Myometrial cell (primary cell): ENCODE measurements around the gene ZFAND2B. TPM values are rescaled to one million over a fixed set of nuclear protein-coding genes. Genes with fewer than 3 reads are reported as not detected.

ENCODE experiments used
- total RNA-seq: library from RNA; depleted of rRNA; stranded (reverse); fragments of >200 nt; gene quantifications from 2 replicates; pipeline ENCODE4 v1.2.3, GENCODE V29; 2015

ZFAND2B gene
- total RNA-seq = 30.3 and 42.7 TPM in 2 replicates

DNA sequence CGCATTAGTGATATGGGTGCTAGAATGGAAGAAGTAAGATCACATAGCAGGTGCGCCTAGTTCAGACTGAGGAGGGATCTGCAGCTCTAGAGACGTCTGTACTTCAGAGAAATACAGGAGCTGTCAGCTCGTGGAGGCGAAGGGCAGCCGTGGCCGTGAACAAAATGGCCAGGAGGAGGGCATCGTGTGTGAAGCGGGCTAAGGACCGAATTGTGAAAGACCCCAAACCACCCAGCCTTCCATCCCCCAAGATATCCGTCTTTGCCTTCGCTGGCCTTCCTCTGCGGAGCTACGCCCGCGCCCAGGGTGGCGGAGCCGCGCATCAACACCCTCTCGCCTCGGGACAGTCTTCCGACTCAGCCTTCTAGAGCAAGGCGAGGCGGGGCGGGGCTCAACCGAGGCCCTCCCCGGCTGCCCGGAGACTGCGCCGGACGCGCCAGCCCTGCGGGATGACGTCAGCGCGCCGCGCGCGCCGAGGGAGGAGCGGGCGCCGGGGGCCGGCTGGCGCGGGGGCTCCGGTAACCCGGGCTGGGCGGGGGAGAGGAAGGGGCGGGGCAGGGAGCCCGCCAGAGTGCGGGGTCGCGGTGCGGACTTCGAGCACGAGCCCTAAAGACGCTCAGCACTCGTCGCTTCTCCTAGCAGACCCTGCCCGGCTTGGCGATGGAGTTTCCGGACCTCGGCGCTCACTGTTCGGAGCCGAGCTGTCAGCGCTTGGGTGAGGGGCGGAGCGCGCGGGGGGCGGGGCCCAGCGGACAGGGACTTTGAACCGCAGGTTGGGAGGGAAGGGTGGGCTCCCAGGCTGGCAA is at the start of gene ZFAND2B:
Gene ZFAND2B, plus strand, starts transcription at position 455 of the 806 bp plus-strand sequence. Its CDS starts 206 bp downstream, at position 661.

DNA sequence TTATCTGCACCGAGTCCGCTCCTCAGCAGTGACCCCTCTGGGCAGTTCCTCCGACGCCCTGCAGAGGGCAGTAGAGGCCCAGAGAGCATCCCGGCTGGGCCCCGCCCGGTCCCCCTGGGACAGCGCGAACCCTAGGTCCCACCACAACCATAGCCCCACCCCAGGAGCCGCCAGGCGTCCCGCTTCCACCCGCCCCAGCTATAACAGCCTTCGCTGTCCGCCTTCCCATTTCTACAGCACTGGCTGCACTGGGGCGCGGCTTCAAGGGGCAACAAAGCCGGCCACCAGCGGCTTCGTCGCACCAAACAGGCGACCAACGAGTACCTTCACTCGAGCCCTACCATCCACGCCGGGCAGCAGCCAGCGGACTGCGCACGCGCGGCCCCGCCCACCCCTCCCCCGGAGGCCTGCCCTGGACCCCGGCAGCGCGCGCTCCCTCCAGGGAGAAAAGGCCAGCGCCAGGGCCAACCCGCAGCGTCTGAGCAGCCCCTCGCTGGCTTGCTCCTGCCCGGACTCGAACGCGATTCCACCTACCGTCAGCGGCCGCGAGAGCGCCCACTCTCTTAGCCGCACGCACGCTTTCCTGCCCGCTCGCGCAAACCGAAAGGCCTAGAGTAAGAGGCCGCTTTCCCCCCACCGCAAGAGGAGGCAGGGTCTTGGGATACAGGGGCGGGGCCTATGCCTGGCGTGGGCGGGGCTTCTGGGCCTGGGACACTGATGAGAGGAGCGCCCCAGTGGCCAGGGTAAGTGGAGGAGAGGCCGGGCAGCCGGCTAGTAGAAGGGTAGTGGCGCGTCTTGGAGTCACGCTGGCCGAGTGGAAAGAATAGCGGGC is 46.2 kb upstream of the ZFAND2B start, which contains the start of gene NHEJ1:
Gene NHEJ1, minus strand, starts transcription at position 630 of the 832 bp plus-strand sequence. CDS start 2,453 bp downstream, outside the sequence.

DNA sequence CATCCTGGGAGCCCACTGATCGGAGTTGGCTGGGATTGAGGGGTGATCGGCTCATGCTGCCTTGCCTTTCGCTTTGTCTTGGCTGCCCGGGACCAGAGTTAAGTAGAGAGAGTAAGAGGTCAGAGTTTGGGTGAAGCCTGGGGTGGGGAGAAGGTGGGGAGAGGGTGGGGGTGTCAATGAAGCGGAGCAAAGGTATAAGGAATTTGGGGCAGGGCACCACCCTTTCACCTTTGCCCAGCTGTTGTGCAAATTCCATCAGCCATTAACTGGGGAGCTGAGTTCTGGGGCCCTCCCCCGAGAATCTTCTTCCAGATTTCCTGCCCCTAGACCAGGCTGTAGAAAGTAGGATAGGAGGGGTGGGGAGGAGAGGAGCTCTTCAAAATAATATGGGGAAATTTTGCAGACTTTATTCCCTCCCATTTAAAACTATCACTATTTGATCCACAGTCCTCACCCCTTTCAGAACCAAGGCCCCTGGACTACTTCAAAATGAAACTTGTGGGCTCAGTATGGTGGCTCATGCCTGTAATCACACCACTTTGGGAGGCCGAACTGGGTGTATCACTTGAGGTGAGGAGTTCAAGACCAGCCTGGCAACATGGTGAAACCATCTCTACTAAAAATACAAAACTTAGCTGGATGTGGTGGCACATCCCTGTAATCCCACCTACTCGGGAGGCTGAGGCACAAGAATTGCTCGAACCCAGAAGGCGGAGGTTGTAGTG is 36.5 kb upstream of the ZFAND2B start, which contains the start of gene SLC23A3:
Gene SLC23A3, minus strand, starts transcription at position 100 of the 725 bp plus-strand sequence. Its CDS starts 45 bp downstream, at position 55.

GRCh38 chr2:219176818-219177551 is 29.6 kb upstream of the ZFAND2B start, which contains the start of gene CNPPD1:
TSS of gene CNPPD1 (minus strand) at chr2:219176925. CDS start at chr2:219176828, 97 bp downstream.

DNA sequence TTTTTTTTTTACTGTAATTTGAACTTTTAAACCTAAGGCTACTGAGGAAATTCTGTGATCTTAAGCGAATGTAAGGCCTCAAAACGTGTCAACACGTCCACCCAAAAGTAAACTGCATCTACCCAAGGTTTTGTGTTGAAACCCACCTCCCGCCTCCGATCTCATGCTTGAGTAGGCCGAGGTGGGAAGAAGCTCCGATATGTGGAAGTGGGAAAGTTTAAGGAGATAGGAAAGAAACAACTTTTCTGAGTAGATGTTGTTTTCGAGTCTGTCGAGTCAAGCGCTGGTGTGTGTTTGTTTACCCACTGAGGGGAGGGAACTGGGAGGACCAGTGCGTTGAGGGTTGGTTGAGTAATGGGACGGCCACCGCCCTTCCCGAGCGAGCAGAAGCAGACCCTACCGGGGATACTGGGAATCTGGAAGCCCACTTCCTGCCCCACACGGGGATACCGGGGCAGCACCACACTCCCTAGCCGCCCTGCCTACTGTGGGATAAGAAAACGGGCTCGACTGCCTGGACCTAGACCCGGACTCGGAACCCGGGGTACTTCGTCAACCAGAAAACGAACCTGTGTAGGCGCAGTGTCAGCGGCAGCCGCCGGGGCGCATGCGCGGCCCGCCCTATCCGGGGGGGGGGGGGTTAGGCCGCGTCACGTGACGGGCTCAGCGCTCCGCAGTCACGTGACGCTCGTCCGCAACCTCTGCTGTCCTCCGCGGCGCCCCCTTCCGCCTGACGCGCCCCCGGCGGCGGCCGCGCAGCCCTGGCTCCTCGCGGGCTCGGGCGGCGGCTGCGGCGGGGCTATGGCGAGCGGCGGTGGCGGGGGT is 28.8 kb upstream of the ZFAND2B start, which contains the start of gene RETREG2:
Gene RETREG2, plus strand, starts transcription at position 724 of the 825 bp plus-strand sequence. Its CDS starts 78 bp downstream, at position 802.

DNA sequence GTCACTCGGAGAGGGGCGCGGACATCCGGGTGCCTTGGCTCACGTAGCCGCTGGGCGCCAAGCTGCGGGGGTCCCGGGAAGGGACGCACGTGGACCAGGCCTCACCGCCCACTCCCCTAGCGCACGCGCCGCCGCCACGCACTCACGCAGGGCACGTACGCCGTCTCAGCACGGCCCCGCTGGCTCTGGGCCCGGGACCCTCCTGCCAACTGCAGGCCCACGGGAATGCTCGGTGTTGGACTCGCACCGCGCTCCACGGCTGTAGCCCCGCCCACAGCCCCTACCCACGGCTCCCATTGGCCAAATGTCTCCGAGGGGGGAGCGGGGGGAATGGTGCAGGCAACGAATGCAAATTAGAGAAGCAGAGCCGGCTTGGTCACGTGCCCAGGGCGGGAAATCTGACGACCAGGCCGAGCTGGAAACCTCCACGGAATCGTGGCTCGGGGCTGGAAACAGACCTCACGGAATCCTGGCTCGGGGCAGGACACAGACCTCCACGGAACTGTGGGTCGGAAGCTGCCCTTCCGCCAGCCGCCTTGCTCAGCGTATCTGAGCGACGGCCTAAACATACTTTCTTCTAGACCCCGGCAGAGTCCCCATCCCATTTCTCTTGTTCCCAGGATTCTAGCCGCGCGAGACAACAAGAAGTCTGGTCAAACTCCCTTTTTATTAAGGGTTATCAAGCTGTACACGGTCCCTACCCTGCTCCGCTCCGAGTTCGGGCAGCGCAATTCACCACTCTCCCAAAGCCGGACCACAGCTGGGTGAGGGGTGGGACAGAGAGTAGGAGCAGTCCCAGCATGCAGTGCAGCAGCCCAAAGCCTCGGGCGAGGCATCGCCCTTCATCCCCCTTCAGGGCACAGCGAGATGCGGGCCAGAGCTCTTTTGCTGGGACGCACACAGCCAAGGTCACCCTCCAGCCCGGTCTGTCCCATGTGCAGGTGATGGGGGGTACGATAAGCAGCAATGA is 12.4 kb downstream of the ZFAND2B start, which contains the start of gene ABCB6:
Gene ABCB6, minus strand, starts transcription at position 227 of the 970 bp plus-strand sequence. CDS start 285 bp downstream, outside the sequence.

GRCh38 chr2:219229305-219230058 is 22.9 kb downstream of the ZFAND2B start, which contains the start of the genes ANKZF1 and ATG9A:
TSS of gene ANKZF1 (plus strand) at chr2:219229806. CDS start at chr2:219230258, 452 bp downstream.
TSS of gene ATG9A (minus strand) at chr2:219229636. CDS start at chr2:219228024, 1,612 bp downstream.

GRCh38 chr2:219245148-219245898 is 38.7 kb downstream of the ZFAND2B start, which contains the start of the genes GLB1L and STK16:
TSS of gene GLB1L (minus strand) at chr2:219245444. CDS start at chr2:219243573, 1,871 bp downstream.
TSS of gene STK16 (plus strand) at chr2:219245479. CDS start at chr2:219246000, 521 bp downstream.

DNA sequence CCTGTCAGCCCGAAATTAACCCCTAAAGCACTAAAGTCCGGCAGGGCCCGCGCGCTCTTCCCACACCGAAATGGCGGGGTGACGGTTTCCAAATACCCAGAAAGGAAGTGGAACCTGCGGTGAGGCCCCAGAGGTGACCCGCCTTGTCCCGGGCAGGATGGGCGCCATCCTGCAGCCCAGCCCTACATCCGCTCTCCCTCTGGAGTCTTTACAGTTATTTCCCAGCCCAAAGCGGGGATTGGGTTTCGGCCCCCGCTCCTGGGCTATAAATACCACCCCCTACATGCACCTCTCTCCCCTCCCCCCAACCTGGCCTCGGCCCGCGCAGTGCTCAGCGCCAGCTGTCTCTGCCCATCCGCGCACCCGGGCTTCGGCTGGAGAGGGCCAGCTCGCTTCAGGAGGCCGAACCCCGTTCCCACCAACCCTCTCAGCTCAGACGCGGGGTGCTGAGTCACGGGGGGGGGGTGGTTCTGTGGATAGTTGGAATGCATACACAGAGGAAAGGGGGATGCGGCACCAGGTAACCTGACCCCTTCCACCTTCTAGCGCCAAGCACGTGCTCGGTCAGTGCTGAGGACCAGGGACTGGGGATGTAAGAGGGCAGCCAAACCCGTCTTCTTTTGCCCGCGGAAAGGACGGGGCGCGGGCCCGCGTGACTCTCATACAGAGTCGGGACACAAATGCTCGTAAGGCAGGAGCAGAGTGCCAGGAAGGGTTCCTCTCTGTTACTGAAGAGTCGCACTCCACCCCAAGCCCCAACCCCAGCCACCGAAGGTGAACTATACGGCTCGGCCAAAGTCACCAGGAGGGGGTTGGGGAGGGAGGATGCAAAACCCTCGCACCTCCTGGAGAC is 46.5 kb downstream of the ZFAND2B start, which contains the start of gene TUBA4B:
Gene TUBA4B, plus strand, starts transcription at position 344 of the 853 bp plus-strand sequence. Its CDS starts 165 bp downstream, at position 509.

GRCh38 chr2:219253753-219254589 is 47.4 kb downstream of the ZFAND2B start, which contains the start of gene TUBA4A:
TSS of gene TUBA4A (minus strand) at chr2:219253918. CDS start at chr2:219253858, 60 bp downstream.

Other genes with a start within 250 kb of the ZFAND2B start
- 0.71 TPM in 1 of 2 replicates, not detected in the other for gene CDK5R2, start 247.1 kb upstream of the ZFAND2B start, total RNA-seq
- gene FEV, start 221.6 kb upstream of the ZFAND2B start, total RNA-seq = not detected in 2 replicates
- not detected in 2 replicates for gene CRYBA2, start 213.4 kb upstream of the ZFAND2B start, total RNA-seq
- gene CFAP65, start 165.3 kb upstream of the ZFAND2B start, total RNA-seq = not detected in 2 replicates
- not detected in 2 replicates for gene IHH, start 145.9 kb upstream of the ZFAND2B start, total RNA-seq
- 22.7 and 33.2 TPM in 2 replicates for gene NHEJ1, start 46.0 kb upstream of the ZFAND2B start, total RNA-seq
- gene SLC23A3, start 36.8 kb upstream of the ZFAND2B start, total RNA-seq = not detected in 2 replicates
- gene CNPPD1, start 29.9 kb upstream of the ZFAND2B start, total RNA-seq = 32.3 and 39.0 TPM in 2 replicates
- 55.8 and 78.7 TPM in 2 replicates for gene RETREG2, start 28.5 kb upstream of the ZFAND2B start, total RNA-seq
- 12.7 and 13.1 TPM in 2 replicates for gene ABCB6, start 12.2 kb downstream of the ZFAND2B start, total RNA-seq
- 49.9 and 58.3 TPM in 2 replicates for gene ATG9A, start 22.9 kb downstream of the ZFAND2B start, total RNA-seq
- 16.1 and 30.6 TPM in 2 replicates for gene ANKZF1, start 23.0 kb downstream of the ZFAND2B start, total RNA-seq
- 25.1 and 25.5 TPM in 2 replicates for gene GLB1L, start 38.7 kb downstream of the ZFAND2B start, total RNA-seq
- 18.8 and 23.4 TPM in 2 replicates for gene STK16, start 38.7 kb downstream of the ZFAND2B start, total RNA-seq
- not detected in 2 replicates for gene TUBA4B, start 46.5 kb downstream of the ZFAND2B start, total RNA-seq
- gene TUBA4A, start 47.1 kb downstream of the ZFAND2B start, total RNA-seq = 11.3 and 19.0 TPM in 2 replicates
- 30.0 and 37.2 TPM in 2 replicates for gene DNAJB2, start 72.6 kb downstream of the ZFAND2B start, total RNA-seq
- gene PTPRN, start 102.6 kb downstream of the ZFAND2B start, total RNA-seq = 1.2 and 1.7 TPM in 2 replicates
- not detected in 2 replicates for gene RESP18, start 126.0 kb downstream of the ZFAND2B start, total RNA-seq
- 55.9 and 67.2 TPM in 2 replicates for gene DNPEP, start 181.1 kb downstream of the ZFAND2B start, total RNA-seq
- 83.3 and 119 TPM in 2 replicates for gene DES, start 211.6 kb downstream of the ZFAND2B start, total RNA-seq
- gene SPEG, start 228.1 kb downstream of the ZFAND2B start, total RNA-seq = 11.8 and 17.4 TPM in 2 replicates